Left colon (tissue), 2 donors: ENCODE results near the gene CAPN7. TPM values are rescaled to one million over a fixed set of nuclear protein-coding genes. Genes with fewer than 3 reads are reported as not detected.
"Not testable (repeated sequence)": the region's sequence is repeated elsewhere in the genome, so short reads cannot be mapped to it uniquely, and the experiment has no call there.

Experiments
- ATAC-seq: fragments of 200-7000 bp; cut with Tn5 transposase; one replicate; pipeline ENCODE4 v1.9.1; 2020; ENCODE audit warnings: mild to moderate bottlenecking, moderate library complexity
- DNase-seq, 2 donors: peaks; one replicate each; pipeline ENCODE4 v3.0.0-alpha.2; 2020
- intact Hi-C, 2 donors: fragments of 100-400 bp; cut with DNase I in 1 of 2; cut with micrococcal nuclease in 1 of 2; formaldehyde crosslinking; loops; one replicate each; pipeline versions ENCODE4 v1.11.2 to v1.14.0; 2022; cut with DNase I, micrococcal nuclease
- total RNA-seq, 2 donors: library from RNA; stranded (reverse); fragmentation: NEBNext Ultra II Directional; extraction: Animal tissue kit (Norgen Biotek cat#: 25700); gene quantifications; one replicate each; pipeline ENCODE4 v1.2.1, GENCODE V29; 2021
- donor health status: DM: no; HTN: no; CAD: no.
- donor health status: DM: yes; HTN: yes; CAD: no.

CAPN7 gene
- total RNA-seq, 2 donors from 2014 or later: 33.6 to 39.0 TPM

- DNase-seq, ATAC-seq, intact Hi-C loops: not testable (repeated sequence)
Observed at GRCh38 chr3:15186477-15187164, 19.4 kb upstream of the CAPN7 start.

DNA sequence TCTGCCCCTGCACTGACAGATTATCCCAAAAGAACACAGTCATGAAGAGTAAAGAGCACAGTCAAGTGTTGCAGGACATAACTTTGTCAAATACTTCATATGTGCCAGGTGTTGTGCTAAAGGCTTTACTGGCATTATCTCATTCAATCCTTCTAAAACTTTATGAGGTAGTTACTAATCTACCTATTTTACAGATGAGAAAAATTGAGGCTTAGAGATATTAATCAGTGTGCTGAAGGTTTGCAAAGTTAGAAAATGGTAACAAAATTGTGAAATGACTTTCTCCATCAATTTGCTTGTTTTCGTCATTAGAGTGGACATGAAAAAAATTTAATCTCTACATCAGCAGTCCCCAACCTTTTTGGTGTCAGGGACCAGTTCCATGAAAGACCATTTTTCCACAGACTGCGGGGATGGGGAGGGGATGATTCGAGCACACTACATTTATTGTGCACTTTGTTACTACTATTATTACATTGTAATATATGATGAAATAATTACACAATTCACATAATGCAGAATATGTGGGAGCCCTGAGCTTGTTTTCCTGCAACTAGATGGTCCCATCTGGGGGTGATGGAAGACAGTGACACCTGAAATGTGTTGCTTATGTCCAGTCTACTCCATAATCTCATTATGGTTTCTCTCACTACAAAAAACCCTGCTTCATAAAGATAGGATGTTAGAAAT, 8.6 kb upstream of the CAPN7 start:
- intact Hi-C loops: no loop called here
- ATAC-seq: no peak

GRCh38 chr3:15198686-15199085, 7.4 kb upstream of the CAPN7 start:
- ATAC-seq (no peak), DNase-seq (no peak)
- intact Hi-C loops: no loop called here

More for the DNA sequence above, 8.6 kb upstream of the CAPN7 start:
- DNase-seq: no peak

DNA sequence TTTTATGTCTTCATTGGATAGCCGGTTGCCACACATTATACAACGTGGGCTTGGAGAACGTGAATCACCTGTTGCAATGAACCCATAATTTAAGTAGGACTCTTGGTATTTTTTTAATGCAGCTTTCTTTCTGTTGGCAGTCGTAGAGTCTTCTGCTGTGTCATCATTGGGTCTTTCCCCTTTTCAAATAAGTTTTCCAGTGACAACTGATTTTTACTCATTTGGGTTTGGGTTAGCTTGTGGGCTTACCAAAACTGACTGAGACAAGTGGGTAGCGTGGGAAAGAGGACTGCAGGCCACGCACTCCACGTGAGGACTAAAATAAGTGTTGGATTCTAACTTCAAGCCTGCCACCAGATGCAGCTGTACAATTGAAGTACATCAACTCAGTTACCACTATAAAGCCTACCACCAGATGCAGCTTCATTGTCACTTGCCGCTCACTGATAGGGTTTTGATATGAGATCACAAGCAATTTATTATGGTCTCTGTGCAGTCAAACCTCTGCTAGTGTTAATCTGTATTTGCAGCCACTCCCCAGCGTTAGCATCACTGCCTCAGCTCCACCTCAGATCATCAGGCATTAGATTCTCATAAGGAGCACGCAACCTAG, 6.4 kb upstream of the CAPN7 start:
- DNase-seq (no peak), ATAC-seq (no peak)
- intact Hi-C loops: no loop called here

- DNase-seq: no peak
- ATAC-seq: no peak
- intact Hi-C loops: no loop called here
Observed at GRCh38 chr3:15204005-15204404, 2.0 kb upstream of the CAPN7 start.

GRCh38 chr3:15205482-15205933, 538 bp upstream of the CAPN7 start:
- intact Hi-C loops: no loop called here
- ATAC-seq (no peak), DNase-seq (no peak)

GRCh38 chr3:15206662-15207576, 873 bp downstream of the CAPN7 start:
- intact Hi-C loops: no loop called here
- peak; percentile 67 for ATAC-seq
- DNase-seq: peak; percentile 32 to 51

DNA sequence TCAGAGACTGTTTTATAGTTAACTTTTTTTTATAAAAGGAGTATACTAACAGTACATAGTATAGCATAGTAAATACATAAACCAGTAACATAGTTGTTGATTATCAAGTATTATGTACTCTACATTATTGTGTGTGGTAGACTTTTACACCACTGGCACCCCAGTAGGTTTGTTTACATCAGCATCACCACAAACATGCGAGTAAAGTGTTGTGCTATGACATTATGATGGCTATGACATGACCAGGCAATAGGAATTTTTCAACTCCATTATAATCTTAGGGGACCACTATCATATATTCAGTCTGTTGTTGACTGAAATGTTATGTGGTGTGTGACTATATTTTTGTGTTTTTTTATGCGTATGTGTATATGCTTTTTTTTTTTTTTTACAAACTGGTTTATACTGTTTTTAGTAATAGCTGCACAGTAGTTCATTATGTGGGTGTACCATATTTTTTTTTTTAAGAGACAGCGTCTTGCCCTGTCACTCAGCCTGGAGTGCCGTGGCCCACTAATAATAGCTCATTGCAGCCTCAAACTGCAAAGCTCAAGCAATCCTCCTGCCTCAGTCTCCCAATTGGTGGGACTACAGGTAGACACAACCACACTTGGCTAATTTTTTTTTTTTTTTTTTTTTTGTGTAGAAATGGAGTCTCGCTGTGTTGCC, 1.9 kb downstream of the CAPN7 start:
- intact Hi-C loops: no loop called here
- DNase-seq (no peak), ATAC-seq (no peak)

DNA sequence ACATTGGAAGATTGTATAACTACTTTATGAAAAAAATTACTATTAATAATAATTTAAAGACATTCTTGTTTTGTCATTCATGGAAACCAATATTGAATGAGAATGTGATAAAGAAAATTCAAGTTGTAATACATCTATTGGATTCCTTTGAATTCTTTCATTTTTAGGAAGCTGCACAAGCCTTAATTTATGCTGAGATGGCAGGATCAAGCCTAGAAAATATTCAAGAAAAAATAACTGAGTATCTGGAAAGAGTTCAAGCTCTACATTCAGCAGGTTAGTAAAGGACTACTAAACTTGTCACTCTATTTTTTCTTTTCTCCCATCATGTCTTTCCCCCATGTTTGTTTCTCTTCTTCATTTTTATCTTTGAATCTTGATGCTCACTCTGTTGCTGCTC, 5.9 kb downstream of the CAPN7 start:
- ATAC-seq: no peak
- intact Hi-C loops: no loop called here
- DNase-seq: no peak

- DNase-seq (no peak), ATAC-seq (no peak)
- intact Hi-C loops: no loop called here
Observed at GRCh38 chr3:15214758-15215157, 8.7 kb downstream of the CAPN7 start.

- no peak for DNase-seq
- ATAC-seq: no peak
- intact Hi-C loops: no loop called here
Observed at GRCh38 chr3:15215996-15216395, 9.9 kb downstream of the CAPN7 start.

DNA sequence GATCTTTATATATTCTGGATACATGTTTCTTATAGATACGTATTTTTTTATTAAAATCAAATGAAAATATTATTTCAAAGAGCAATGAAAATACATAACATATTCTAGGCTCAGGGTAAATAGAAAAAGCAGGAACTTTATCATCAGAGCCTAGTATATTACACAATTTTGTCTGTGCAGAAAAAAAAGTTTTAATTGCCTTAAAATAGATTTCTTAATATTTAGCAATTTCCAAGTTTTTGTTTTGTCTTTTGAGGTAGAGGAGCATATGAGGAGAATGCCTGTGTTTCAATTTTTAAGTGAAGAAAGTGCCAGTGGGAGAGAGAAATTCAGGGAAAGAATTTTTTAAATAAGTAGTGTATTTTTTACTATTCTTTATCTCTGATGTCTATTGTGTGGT, 10.5 kb downstream of the CAPN7 start:
- no peak for ATAC-seq
- DNase-seq: no peak
- intact Hi-C loops: no loop called here

GRCh38 chr3:15217011-15217671, 11.1 kb downstream of the CAPN7 start:
- ATAC-seq: no peak
- no peak for DNase-seq
- intact Hi-C loops: no loop called here

GRCh38 chr3:15217841-15218267, 11.8 kb downstream of the CAPN7 start:
- ATAC-seq: no peak
- intact Hi-C loops: no loop called here
- DNase-seq: no peak

- no peak for DNase-seq
- ATAC-seq: no peak
- intact Hi-C loops: no loop called here
Observed at GRCh38 chr3:15218689-15219088, 12.6 kb downstream of the CAPN7 start.

DNA sequence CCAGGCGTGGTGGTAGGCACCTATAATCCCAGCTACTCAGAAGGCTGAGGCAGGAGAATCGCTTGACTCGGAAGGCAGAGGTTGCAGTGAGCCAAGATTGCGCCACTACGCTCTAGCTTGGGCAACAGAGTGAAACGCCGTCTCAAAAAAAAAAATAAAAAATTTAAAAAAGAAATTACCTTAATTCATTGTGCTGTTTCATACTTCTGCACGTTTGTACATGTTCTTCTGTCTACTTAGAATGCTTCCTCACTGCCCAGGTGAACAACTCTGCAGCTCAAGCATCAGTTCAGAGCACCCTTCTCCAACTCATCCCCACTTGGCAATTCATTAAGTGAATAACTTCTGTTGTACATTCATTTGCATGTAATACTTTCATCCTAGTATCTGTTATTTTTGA, 14.0 kb downstream of the CAPN7 start:
- ATAC-seq (no peak), DNase-seq (no peak)
- intact Hi-C loops: loop anchor here in 1 of 2 donors (10.0 kb wide), 1 partner anchor 595 kb away; no protein-coding TSS in a partner anchor

GRCh38 chr3:15220661-15221060, 14.6 kb downstream of the CAPN7 start:
- DNase-seq (no peak), ATAC-seq (no peak)
- intact Hi-C loops: loop anchor here in 1 of 2 donors (10.0 kb wide), 1 partner anchor 594 kb away; no protein-coding TSS in a partner anchor
